Activated effector memory CD4-positive, alpha-beta T cell treated with Interleukin-2 at 50 U/mL for 16 hours (primary cell): Measurements from ENCODE around the gene FLVCR2.
A peak's percentile ranks its signal among the peaks of the same experiment; 100 is the strongest.

ENCODE experiments used
- DNase-seq: peaks from one replicate; pipeline ENCODE4 v3.0.0-alpha.2; 2020

The FLVCR2 gene

DNA sequence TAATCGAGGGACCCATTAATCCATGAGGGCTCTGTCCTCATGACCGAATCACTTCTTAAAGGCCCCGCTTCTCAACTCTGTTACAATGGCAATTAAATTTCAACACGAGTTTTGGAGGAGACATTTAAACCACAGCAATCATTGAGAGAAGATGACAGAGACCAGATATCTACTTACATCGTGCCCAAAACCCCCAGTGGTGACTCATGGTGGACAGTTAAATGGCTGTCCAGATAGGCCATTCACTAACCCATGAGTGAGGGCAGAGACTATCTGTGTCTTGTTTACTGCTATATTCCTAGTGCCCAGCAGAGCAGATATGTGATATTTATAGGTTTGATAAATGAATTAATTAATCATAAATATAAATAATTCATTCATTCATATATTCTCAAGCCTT, 20.0 kb upstream of the FLVCR2 start:
- no peak for DNase-seq

DNA sequence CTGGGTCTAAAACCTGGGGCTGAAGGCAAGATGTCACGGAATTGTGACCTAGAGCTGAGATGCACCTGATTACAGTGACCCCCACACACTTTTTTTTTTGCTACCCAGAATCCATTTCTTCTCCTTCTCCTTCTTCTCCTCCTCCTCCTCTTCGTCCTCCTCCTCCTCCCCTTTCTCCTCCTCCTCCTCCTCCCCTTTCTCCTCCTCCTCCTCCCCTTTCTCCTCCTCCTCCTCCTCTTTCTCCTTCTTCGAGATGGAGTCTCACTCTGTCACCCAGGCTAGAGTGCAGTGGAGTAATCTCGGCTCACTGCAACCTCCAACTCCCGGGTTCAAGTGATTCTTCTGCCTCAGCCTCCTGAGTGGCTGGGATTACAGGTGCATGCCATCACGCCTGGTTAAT, 19.4 kb upstream of the FLVCR2 start:
- DNase-seq, result no peak

DNA sequence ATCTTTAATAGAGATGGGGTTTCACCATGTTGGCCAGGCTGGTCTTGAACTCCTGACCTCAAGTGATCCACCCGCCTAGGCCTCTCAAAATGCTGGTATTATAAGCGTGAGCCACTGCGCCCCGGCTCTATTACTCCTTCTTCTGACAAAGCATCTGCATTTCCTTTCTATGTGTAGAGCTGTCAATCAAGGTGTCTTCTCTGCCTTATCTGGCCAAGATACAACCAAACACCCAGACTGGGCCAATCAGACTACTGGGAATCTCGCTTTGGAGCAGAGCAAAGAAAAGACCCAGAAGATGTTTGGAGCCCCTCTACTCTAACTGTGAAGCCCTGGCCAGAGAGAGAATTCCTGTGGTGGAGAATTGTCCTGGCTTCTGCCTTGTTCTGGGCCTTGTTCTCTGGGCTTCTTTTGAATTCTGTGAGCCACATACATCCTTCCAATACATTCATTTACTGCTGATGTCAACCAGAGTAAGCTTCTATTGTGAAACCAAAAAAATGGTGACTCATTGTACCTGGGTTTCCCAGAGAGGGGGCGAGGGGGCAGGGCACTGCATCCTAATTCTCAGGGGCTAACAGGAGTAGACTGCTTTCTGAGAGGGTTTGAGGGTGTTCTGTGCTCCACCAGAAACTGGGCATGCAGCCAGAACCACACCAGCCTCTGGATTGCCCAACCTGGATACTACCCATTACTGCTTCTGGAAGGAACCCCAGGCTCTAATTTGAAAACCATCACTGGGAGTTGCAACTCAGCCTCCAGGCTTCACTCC, 18.8 kb upstream of the FLVCR2 start:
- no peak for DNase-seq

DNA sequence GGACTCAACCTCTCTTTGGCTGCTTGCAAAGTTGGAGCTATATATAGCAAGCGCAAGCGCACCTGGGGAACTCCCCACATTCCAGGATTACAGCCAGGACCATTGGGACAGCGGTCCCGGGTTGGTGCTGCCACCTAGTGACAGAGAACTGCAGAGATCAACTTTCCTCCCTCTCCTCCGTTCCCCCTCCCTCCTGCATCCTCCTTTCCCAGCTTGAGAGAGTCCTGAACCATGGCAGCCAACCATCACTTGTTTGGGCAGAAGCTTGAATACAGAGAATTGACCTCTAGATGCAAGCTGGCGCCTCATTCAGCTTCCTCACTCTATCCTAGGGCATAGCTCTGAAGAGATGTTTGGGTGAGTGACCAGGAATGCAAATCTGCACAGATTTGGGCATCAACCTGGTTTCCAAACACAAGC, 17.4 kb upstream of the FLVCR2 start:
- no peak for DNase-seq

DNA sequence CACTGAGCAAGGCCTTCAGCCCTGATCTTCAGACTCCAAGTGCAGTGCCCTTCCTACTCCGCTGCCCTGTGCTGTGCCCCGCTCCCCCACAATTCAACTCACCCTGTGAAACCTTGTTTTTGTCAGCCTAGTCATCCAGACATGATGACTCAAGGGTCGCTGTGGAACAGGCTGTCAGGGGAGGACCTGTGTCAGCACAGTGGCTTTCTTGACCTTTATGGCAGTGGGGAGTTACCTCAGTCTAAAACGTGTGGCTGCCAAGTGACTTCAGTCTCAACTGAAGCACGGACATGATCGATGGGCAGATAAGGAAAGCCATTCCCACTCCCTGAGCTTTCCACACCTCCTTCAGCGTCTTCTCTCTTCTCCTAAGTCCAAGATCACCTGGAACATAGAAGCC, 16.3 kb upstream of the FLVCR2 start:
- no peak for DNase-seq

DNA sequence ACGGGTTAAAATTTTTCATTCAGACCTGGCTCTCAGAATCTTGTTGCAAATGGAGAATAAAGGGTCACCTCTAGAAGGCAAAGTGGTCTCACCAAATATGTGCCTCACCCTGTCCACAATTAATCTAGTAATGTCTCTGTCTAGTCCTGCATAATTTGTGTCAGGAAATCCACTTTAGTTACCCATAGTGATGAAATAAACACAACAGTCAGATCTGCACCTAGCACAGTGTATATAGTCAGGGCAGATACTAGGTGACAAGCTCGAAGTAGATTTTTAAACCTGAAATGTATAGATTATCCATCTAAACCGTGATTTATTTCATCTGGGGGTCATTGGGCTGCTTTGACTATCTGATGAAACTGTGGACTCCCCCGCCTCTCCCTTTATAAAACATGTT, 15.9 kb upstream of the FLVCR2 start:
- DNase-seq, result no peak

DNA sequence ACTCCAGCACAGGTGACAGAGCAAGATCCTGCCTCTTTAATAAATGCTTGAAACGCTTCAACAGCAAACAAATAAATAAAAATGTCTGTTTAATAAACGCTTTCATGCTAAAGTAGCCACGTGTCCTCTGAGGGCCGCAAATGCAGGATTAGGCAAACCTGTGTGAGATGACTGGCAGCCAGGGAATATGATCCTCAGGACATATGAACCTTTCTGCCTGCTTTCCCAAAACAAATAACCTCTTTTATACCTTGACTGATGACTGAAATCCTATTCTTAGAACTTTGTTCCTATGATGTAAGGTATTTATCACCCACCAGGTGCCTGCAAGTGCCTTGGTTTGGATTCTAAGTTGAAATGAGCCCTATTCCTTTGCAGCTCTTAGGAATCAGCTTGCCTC, 14.5 kb upstream of the FLVCR2 start:
- no peak for DNase-seq

DNA sequence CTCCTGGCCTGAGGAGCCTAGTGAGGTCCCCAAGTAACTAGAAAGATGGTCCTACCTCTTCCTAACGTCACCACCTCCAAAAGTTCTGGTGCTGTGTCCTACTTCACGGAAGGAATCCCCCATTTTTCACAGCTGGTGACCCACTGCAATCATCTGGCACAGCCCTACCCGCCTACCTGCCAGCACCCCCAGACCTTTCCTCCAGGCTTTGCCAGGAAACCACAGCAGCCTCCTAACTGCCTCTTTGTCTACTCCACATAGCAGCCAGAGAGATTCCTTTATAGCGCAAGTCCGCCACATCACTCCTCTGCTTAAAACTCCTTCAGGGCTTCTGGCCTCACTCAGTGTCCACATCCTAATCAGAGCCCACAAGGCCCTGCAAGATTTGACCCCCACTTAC, 13.4 kb upstream of the FLVCR2 start:
- no peak for DNase-seq

DNA sequence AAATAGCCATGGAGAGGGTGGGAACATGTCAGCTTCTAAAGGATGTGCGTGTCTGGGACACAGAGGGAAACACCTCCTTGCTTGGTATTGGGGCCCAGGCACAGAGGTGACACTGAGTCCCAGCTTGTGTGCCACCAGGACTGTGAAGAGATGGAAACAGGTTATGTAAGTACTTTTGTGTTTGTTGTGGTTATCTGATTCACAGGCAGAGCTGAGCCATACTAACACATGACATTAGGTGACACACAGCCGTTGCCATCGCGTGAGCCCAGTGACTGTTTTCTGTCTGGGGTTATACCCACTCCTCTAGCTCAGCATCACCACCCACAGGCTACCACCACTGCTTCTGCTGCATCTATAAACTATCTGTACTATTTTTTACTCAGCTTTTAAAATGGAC, 12.1 kb upstream of the FLVCR2 start:
- peak; percentile 70 for DNase-seq

DNA sequence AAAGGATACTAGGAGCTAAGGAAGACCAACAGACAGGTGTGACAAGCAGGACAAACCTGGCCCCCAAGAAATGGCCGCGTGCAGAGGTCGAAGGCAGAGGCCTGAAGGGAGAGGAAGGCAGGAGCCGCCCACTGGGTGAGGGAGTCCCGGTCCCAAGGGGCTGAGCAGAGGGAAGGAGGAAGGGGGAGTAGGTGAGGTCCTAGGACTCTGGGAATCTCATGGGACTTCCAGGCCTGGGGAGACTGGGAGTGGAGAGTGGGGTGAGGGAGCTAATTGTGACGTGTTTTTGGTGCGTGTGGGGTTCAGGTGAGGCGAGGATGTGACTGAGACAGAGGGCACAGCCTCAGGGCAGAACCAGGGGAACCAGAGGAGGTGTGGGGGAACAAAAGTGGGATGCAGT, 11.7 kb upstream of the FLVCR2 start:
- no peak for DNase-seq

DNA sequence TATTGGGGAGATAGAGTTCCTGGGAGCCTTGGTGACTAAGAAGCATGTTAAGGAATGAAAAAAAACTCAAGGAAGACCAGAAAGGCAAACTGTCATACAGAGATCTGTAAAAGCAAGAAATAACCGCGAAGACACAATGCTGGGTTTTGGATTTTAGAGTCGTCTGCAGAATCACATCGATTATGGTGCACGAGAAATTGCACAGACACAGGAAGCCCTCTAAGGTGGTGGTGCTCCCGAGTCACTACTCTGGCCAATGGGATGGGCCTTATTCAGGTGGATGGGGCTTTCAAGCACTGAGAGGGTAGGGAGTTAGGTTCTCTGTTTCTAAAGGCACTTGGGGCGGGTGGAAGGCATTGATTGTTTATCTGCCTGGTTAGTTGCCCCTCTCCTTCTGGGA, 10.3 kb upstream of the FLVCR2 start:
- DNase-seq, result no peak

DNA sequence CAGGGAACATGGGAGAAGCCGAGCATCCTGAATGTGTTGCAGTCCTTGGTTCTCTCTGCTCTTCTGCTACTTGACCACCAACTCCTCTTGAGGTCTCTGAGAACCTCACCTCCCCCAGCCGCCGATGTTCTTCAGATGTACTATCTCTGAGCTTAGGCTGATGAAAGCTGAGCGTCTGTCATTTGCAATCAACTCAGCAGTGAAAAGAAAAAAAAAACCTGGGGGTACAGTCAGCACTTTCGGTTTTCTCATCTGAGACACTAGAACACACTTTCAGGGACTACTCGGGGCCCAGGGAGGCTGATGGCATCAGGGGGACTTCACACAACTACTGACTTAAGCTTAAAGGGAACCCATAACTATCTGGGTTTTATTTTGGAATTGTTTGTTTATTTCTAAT, 9.6 kb upstream of the FLVCR2 start:
- no peak for DNase-seq

DNA sequence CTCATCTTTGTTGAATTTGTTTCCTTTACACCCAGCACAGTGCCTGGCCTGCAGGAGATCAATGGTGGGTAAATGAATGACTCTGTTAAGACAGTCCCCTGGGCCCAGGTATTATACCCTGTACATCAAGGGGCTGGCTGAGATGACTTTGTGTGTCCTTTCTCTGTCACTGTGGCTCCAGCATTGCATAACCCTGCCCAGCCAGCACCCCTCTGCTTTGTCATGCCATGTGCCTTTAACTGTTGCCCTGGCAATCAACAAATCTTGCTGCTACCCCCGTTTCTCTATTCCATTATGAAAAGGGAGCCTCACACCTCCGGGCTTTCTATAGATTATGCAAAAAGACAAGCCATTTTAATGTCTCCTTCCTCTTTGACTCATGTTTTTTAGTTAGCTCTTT, 7.6 kb upstream of the FLVCR2 start:
- DNase-seq, result no peak

DNA sequence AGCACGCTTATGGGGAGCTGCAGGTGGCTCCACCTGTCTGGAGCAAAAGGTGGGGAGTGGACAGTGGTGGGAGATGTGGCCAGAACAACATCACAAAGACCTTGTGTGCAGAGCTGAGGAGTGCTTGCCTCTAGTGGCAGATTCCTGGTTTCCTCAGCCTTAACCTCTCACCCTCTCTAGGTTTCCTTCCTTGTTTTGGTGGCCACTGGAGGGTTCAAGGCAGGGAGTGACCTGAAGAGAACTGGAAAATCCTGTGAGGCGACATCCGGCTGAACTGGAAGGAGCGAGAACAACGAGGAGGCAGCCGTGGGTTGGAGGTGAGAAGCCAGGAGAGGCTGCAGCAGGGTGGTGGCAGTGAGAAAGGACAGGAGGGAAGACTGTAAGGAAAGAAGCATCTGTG, 6.3 kb upstream of the FLVCR2 start:
- no peak for DNase-seq

DNA sequence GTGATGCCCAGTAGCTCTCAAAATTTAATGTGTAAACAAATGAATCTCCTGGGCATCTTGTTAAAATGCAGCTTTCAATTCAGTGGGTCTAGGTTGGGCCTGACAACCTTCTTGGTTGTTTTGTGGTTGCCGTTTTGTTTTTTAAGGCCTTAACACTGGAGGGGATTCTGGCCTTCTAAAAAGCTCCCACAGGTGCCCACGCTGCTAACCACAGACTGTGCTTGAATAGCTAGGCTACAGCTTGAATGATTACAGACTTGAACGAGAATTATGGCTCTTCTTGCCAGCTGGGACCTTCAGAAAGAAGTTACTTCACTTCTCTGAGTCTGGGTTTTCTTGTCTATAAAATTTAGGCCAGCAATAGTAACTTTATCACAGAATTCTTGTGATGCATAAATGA, 1.3 kb upstream of the FLVCR2 start:
- no peak for DNase-seq

DNA sequence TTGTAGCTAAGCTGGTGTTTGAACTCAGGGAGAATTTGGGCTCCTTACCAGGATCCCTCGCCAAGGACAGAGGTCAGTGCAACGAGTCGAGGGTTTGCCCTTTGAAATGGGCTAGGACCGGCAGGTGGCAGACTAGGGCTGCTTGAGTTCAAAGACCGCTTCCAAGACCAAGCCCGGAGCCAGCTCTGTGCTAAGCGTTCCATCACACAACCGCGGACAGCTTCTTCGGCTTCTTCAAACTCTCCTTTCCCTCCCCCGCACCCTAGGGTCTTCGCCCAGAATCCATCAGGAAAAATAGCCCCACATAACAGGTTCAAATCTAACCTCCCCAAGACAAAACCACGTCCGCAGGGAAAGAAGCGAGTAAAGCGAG, 705 bp upstream of the FLVCR2 start:
- DNase-seq, result peak; percentile 59

DNA sequence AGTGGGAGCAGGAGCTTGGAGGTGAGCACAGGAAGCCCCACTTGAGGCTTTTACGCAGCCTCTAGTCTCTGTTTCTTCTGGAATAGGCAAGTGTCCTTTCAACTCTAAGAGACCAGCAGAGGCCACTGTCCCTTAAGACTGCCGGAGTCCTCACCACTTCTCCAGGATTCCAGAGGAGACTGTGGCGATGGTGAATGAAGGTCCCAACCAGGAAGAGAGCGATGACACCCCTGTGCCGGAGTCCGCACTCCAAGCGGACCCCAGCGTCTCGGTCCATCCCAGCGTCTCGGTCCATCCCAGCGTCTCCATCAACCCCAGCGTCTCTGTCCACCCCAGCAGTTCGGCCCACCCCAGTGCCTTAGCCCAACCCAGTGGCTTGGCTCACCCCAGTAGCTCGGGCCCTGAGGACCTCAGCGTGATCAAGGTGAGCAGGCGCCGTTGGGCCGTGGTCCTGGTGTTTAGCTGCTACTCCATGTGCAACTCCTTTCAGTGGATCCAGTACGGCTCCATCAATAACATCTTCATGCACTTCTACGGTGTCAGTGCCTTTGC, 442 bp downstream of the FLVCR2 start:
- no peak for DNase-seq

DNA sequence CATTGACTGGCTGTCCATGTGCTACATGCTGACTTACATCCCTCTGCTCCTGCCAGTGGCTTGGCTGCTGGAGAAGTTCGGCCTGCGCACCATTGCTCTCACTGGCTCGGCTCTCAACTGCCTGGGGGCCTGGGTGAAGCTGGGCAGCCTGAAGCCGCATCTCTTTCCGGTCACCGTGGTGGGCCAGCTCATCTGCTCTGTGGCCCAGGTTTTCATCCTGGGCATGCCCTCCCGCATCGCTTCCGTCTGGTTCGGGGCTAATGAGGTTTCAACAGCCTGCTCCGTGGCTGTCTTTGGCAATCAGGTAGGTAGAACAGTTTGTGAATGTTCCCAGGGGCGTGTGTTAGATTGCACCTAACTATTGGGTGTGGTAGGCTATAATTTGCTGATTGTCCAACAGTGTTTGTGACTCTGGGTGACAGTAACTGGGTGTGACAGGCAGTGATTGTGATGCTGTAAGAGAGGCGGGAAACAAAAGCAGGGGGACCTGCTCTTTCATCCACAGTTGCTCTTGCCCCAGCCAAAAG, 981 bp downstream of the FLVCR2 start:
- no peak for DNase-seq

DNA sequence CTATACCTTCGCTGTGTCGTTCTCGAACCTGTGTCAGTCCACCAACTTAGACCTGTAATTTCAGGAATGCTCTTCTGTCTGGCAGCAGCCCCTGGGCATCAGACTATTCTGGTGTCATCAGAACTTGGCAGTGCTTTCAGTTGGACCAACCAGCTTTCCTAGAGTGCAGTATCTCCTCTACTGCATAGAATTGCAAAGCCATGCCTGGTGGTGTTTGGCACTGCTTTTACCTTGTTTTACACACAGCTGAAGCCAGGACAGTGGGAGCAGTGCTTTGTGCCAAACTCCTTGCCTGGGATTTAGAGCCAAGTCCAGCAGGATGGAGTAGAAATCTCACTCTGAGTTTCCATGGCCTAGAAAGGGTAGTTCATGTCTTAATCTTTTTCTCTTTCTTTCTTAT, 1.5 kb downstream of the FLVCR2 start:
- DNase-seq, result no peak

DNA sequence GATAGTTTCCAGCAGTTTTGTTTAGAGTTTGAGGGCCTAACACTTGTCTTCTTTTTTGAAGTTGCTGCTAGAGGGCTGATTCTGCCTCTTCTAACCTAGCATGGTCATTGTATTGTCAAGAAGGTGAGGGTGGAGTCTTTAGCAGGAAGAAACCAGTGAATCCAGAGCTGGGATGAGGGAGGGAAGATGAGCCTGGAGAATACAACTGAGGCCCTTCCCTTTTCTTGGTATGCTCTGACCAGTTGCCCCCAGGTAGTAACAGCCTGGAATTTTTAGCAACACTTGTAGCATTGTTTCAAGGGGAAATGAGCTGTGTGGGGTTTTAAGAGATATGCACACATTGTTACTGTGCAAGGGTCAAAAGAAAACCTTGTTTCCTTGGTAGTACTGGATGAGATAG, 9.0 kb downstream of the FLVCR2 start:
- no peak for DNase-seq

DNA sequence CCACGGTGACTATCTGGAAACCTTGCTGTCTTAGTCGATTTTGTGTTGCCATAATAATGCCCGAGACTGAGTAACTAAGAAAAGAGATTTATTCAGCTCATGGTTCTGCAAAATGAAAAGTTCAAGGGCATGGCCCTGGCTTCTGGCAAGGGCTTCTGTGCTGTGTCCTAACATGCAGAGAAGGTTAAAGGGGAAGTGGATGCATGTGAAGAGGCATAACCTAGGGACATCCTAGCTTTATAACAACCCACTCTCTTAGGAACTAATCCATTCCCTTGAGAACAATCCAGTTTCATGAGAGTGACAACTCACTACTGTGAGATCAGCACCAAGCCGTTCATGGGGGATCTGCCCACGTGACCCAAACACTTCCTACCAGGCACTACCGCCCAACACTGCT, 11.5 kb downstream of the FLVCR2 start:
- no peak for DNase-seq

DNA sequence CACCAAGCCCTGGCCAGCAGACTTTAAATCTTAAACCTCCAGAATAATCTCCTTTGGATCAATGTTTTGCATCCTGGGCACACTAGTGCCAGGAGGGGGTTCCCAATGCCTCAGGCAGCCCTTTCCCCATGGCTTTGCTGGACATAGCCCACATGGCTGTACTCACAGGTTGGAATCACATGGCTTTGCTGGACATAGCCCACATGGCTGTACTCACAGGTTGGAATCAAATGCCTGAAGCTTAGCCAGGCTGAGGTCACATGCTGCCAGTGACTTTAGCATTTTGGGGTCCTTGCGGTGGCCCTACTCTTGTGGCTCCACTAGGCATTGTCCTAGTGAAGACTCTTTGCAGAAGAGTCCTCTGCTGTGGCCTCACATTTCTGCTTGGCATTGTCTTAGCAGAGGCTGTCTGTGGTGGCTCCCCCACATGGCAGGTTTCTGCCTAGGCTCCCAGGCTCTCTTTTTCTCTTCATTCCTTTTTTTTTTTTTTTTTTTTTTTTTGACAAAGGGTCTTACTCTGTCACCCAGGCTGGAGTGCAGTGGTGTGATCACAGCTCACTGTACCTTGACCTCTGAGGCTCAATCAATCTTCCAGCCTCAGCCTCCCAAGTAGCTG, 13.0 kb downstream of the FLVCR2 start:
- no peak for DNase-seq

DNA sequence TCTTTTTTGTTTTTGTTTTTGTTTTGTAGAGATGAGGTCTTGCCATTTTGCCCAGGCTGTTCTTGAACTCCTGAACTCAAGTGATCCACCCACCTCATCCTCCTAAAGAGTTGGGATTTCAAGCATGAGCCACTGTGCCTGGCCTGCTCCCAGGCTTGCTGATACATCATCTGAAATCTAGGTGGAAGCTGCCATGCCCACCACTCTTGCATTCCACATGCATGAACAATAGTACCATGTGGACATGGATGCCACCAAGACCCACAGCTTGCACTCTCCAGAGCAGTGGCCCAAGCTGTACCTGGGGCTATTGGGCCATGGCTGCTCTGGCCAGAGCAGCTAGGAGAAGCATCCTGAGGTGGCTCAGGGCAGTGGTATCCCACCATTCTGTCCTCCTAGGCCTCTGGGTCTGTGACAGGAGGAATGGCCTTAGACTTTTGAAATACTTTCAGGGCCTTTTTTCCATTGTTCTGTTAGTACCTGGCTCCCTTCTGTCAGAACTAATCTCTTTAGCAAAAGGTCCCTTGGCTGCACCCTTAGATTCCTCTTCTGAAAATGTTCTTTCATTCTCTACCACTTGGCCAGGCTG, 13.7 kb downstream of the FLVCR2 start:
- DNase-seq, result no peak

DNA sequence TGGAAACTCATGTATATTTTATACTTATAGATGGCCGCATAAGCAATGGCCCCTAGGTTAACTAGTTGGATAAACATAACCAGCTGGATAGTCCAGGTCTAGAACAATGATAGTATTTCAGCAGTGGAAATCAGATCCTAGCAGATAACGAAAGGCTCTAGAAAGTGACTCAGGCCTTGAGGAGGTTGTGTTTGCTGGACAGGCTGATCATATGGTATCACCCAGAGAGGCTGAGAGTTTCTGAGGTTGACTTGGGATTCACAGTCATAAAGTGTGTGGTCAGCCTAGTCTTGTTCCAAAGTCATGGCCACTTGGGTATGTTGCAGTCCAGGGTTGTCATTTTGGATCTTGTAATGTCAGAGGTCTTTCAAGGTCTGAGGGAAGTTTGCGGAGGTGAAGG, 16.8 kb downstream of the FLVCR2 start:
- no peak for DNase-seq
